Stimulated activated CD4-positive, alpha-beta T cell treated with anti-CD3 and anti-CD28 coated beads, Interleukin-15, amount 100 ng/mL, for 24 hours (primary cell): ENCODE results near the gene CIDEA.
"Not testable (repeated sequence)": the region's sequence is repeated elsewhere in the genome, so short reads cannot be mapped to it uniquely, and the experiment has no call there.

ENCODE experiments used
- DNase-seq: peaks from one replicate; pipeline ENCODE4 v3.0.0-alpha.2; 2020

CIDEA gene

GRCh38 chr18:12254136-12254819, at the start of gene CIDEA:
Gene CIDEA, plus strand, starts transcription at chr18:12254361. Its CDS starts 23 bp downstream, at chr18:12254384.
- peak; percentile 6 for DNase-seq

- DNase-seq, result not testable (repeated sequence)
Measured at GRCh38 chr18:12208296-12209153, 45.6 kb upstream of the CIDEA start.

DNA sequence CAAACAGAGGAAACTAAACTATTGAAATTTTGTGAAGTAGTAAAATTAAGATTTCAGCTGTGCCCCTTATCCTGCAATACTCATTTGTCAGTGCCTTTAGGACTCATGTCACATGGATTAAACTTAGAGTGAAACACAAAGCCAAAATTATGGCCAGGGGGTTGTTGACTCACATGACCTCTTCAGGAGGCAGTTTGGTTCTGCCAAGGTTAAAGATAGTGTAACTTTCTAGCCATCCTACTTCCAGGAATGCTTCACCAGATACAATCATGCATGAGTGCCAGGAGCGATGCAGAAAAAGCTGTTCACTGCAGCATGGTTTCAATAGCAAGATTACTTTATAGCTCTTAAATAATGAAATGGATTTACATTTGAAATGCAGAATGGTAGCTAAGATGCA, 41.9 kb upstream of the CIDEA start:
- DNase-seq, result not testable (repeated sequence)

- DNase-seq, result not testable (repeated sequence)
Measured at GRCh38 chr18:12214296-12215005, 39.7 kb upstream of the CIDEA start.

GRCh38 chr18:12216471-12216870, 37.7 kb upstream of the CIDEA start:
- DNase-seq, result not testable (repeated sequence)

GRCh38 chr18:12218603-12219002, 35.6 kb upstream of the CIDEA start:
- DNase-seq, result not testable (repeated sequence)

GRCh38 chr18:12222041-12222440, 32.1 kb upstream of the CIDEA start:
- DNase-seq, result not testable (repeated sequence)

DNA sequence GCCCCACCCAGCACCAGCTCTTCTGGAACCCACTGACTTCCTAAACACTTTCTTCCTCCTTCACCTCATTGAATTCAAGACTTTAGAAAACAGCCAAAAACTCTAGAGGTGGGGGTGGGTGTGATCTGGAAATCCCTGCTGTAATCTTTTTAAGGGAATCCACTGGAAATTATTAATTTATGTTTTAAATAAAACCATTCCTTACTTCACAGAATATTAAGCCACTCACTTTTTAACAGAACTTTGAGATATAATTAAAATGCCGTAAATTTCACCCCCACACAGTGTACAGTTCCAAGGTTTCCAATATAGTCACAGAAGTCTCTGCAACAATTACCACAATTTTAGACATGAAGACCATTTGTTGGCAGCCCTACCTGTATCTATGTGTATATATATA, 30.8 kb upstream of the CIDEA start:
- DNase-seq, result not testable (repeated sequence)

DNA sequence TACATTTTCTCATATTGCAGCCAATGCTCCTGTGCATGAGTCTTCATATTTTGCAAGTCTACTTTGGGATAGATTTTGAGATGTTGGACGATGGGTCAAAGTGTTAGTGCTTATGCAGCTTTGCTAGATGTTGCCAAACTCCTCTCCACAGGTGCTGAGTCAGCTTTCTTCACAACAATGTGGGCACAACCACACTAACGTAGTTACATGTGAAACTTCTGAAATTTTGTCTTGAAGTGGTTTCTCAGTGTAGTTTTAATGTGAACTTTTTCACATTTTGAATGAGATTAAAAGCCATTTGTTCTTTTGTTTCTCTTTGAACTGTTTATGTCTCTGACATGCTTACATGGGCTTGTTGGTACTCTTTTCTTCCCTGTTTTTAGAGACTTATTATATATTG, 27.4 kb upstream of the CIDEA start:
- not testable (repeated sequence) for DNase-seq

DNA sequence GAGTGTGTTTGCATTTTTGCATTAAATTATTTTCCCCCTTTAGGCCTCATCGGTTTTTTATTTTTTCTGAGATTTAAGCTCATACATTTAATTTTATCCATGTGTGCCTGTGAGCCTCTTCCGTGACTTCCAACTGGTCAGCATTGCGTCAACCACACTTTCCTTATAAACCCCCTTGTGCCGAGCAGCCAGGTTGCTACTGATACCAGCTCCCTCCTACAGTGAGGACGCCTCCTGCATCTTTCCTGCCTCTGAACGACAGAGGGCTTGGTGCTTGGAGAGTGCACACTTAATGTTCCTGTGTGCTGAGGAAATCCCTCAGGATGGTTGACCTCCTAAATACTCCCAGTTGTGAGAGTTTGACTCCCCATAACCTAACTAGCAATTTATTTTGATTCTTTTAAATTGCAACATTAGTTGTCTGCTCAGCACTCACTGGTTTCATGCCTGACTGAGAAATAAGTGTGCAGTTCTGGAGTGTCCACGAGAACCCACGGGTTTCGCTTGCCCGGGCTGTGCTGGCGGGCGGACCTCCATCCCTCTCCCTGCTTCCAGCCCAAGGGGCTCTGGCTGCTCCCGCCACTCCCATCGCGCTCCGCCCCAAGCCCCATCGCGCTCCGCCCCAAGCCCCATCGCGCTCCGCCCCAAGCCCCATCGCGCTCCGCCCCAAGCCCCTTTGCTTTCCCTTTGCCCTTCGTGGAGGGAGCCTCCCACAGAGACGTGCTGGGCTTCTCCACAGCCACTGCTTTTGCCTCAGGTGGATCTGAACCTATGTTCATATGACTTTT, 26.6 kb upstream of the CIDEA start:
- DNase-seq, result not testable (repeated sequence)

DNA sequence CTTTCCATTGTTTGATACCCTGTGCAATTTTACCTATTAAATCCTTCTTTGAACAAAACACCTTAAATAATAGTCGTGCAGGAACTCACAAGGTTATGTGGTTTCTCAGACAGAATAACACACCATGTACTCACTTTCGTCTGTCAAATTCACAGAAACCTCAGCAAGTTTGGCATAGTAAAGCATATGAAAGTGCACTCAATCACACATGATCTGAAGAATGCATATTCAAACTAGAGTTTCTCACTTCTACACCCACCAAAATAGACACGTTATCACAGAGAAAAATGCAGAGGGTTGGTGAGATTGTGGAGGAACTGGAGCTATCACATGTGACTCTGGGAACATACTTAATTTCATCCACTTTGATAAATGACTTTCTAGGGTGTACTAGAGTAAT, 25.9 kb upstream of the CIDEA start:
- not testable (repeated sequence) for DNase-seq

DNA sequence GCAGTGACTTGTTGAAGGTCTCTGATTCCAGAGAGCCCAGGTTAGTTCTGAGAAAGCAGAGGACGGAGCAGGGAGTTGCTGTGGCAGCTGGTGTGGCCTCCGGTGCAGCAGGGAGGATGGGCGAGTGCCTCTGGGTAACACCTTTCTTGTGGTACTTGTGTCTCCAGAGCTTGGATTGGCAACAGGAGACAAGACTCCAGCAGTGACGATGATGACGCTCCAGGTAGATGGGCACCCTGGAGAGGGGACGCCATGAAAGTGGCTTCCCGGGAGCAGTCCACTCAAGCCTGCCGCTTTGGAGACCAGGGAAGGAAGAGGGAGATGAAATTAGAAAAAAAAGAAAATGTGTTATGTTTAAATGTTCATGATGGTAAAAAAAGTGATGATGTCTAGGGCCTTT, 23.6 kb upstream of the CIDEA start:
- not testable (repeated sequence) for DNase-seq

GRCh38 chr18:12231040-12231882, 22.9 kb upstream of the CIDEA start:
- DNase-seq, result no peak

- no peak for DNase-seq
Measured at GRCh38 chr18:12231986-12232385, 22.2 kb upstream of the CIDEA start.

- no peak for DNase-seq
Measured at GRCh38 chr18:12233378-12233777, 20.8 kb upstream of the CIDEA start.

- no peak for DNase-seq
Measured at GRCh38 chr18:12234451-12235190, 19.5 kb upstream of the CIDEA start.

GRCh38 chr18:12236141-12236540, 18.0 kb upstream of the CIDEA start:
- DNase-seq, result no peak

- DNase-seq, result peak; percentile 83
Measured at GRCh38 chr18:12236934-12237832, 17.0 kb upstream of the CIDEA start.

DNA sequence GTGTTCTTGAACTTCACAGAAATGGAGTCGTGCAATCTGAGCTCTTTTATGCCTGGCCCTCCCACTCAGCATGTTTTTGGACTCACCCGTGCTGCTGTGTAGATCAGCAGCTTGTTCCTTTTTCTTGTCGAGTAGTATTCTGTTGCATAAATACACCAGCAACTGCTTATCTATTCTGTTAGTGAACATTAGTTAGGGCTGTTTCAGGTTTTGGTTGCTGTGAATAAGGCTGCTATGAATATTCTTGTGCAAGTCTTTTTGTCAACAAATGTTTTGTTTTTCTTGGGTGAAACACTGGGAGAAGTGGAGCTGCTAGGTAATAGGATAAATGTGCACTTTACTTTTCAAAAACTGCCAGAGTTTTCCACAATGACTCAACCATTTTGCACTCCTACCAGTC, 15.3 kb upstream of the CIDEA start:
- no peak for DNase-seq

GRCh38 chr18:12239431-12239830, 14.7 kb upstream of the CIDEA start:
- DNase-seq, result no peak
